ENCODE measurements around the gene SNED1.

Gene SNED1

DNA sequence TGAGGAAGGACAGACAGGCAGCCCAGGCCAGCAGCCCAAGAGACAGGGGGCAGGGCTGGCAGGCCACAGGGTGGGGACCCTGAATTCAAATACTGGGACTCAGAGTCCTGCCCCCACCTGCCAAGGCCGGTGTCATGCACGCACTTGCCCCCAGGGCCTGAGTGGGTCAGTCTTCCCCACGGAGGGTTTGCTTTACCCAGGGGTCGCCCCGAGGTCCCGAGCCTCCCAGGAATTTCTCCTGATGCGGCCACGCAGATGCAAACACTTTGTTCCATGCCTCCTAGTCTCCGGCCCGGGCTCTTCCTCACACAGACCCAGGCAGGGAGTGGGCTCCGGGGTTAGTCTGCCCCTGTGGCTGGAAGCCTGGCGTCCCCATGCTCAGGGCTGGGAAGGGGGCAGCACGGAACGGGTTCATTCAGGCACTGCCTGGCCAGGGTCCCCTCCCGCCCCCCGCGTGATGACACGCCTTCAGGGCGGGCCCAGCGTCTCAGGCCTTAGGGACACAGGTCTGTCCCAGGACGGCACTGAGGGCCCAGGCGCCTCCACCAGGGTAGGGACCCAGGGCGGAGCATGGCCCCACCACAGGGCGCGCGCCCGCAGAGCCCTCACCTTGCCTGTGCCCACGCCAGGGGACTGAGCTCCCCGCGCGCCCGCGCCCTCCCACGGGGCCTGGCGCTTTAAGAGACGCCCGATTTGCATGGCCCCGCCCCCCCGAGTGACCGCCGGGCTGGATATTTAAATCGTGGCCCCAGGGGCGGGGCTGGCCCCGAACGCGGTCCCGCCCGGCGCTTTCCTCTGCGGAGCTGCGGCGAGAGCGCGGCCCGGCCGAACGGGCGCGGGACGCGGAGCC lies at the start of gene SNED1:
TSS of gene SNED1 (plus strand) at position 763 of the 850 bp plus-strand sequence. CDS start 220 bp downstream, outside the sequence.
- DNase-seq: peak; percentile 76
- Mint-ChIP-seq H3K4me3 (peak within 1 kb of the TSS; percentile 46), H3K27me3 (peaks cover 28% of the 10 kb centered on the region), H3K4me1 (ENCODE audit: low read depth) (peaks cover 18% of the 10 kb centered on the region), H3K9me3 (peaks cover under 1% of the 10 kb centered on the region), H3K27ac (peak within 1 kb of the TSS; percentile 60), H3K36me3 (ENCODE audit: low read depth) (no peaks in the 10 kb centered on the region)

DNA sequence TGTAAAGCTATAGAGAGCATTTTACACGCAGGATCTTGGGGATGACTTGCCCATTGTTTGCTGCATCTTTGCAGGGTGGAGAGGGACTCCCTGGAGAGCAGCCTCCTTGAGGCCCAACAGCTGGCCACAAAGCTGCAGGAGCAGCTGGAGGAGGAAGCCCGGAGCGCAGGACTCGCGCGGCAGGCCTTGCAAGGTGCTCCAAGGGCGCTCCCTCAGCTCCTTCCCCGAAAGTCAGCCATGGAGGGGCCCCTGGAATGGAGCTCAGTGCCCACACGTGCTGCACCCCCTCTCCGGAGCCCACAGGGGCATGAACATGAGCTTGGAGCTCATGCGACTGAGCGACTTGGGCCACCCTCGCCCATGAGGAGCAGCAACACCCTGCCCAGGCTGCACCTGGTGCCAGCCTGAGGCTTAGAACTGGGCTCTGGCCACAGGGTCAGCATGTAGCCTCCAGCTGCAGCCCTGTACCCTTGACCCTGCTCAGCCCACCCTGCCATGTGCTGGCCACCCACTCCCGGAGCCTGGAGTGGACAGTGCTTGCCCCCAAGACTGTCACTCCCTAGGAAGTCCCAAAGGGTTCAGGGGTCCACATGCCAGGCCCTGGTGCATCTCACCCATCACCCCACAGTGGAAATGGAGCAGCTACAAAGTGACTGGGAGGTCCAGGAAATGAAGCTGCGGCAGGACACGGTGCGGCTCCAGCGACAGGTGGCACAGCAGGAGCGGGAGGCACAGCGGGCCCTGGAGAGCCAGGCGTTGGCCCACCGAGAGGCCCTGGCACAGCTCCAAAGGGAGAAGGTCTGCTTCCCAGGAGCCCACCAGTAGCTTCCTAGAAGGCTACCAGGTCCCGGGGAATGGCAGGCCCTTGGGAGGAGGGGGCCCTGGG lies 49.3 kb upstream of the SNED1 start:
- no peak overlapping the region for H3K4me3 Mint-ChIP-seq
- no peak overlapping the region for H3K27ac Mint-ChIP-seq
- H3K4me1 Mint-ChIP-seq (ENCODE audit: low read depth): no peaks in the 10 kb centered on the region
- H3K36me3 Mint-ChIP-seq (ENCODE audit: low read depth): no peaks in the 10 kb centered on the region
- H3K27me3 Mint-ChIP-seq: peaks cover 1% of the 10 kb centered on the region
- DNase-seq: no peak
- H3K9me3 Mint-ChIP-seq: no peaks in the 10 kb centered on the region

DNA sequence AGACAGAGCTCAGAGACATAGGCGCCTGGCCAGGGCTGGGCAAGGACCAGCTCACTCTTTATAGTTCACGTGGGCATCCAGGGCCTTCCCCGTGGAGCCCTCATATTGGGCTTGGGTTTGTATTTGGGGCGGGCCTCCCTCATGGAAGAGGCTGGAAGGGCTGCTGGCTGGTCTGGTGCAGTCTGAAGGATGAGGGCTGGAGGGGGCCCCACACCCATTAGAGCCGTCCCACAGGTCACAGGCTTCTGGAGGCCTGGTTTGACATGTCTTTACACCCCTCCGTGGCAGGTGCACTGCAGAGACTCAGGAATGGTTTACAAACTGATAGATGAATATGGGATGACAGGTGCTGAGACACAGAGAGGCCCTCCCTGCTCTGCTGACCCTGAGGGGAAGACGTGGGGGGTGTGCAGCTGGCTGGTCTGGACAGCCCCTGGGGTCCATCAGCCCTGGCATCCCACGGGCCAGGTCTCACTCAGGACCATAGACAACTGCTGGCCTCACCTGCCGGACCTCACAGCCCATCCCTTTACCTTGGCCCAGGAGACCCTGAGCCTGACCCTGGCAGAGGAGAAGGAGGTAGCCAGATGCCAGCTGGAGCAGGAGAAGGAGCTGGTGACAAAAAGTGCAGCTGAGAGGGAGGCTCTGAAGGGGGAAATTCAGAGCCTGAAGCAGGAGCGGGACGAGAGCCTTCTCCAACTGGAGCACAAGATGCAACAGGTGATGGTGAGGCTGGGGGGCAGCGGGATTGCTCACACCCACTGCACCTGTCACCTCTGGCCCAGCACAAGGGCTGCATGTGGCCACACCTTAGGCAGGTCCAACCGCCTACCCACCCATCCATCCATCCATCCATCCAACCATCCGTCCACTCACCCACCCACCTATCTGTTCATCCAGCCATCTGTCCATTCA lies 48.4 kb upstream of the SNED1 start:
- Mint-ChIP-seq H3K4me3 (no peak overlapping the region), H3K36me3 (ENCODE audit: low read depth) (no peaks in the 10 kb centered on the region), H3K9me3 (no peaks in the 10 kb centered on the region), H3K27ac (no peak overlapping the region), H3K27me3 (peaks cover 3% of the 10 kb centered on the region), H3K4me1 (ENCODE audit: low read depth) (no peaks in the 10 kb centered on the region)
- peak; percentile 15 for DNase-seq

DNA sequence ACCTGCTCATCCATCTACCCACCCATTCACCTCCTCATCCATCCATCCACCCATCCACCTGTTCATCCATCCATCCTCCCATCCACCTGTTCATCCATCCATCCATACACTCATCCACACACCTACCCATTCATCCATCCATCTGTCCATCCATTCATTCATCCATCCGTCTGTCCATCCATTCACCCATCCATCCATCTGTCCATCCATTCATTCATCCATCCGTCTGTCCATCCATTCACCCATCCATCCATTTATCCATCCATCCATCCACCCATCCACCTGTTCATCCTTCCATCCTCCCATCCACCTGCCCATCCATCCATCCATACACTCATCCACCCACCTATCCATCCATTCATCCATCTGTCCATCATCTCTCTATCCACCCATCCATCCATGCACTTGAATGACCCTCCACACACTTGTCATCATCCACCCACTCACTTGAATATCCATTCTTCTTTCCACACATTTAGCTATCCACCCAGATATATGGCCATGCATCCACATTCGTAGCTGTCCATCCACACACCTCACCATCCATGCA lies 47.3 kb upstream of the SNED1 start:
- Mint-ChIP-seq H3K27me3 (peaks cover 3% of the 10 kb centered on the region), H3K4me1 (ENCODE audit: low read depth) (no peaks in the 10 kb centered on the region), H3K9me3 (no peaks in the 10 kb centered on the region), H3K4me3 (no peak overlapping the region), H3K36me3 (ENCODE audit: low read depth) (no peaks in the 10 kb centered on the region), H3K27ac (no peak overlapping the region)
- DNase-seq: no peak

DNA sequence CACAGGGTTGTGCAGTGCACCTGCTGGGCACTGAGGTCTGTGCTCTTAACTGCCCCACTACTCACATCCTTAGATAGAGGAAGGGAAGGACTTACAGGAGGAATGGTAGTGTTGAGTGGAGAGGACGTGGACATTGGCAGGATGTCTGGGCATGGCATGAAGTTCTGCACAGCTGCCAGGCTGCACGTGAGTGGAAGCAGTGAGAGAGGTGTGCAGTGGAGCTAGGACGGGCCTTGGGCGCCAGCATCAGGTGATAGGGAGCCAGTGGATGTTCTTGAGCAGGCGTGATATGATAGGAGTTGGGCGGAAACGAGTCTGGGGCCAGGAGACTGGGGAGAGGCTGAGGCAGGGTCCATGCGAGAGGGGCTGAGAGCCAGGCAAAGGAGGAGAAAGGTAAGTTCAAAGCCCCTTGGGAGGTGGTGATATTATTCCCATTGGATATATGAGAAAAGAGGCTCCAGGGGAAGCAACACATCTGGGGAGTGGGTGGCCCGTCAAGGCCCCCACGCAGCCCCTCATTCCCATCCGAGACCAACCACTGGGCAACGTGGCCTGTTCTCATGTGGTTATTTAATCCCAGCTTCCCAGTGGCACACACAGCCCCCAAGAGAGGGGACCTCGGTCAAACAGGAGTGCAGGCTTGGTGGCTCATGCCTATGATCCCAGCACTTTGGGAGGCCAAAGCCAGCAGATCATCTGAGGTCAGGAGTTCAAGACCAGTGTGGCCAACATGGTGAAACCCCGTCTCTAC lies 45.7 kb upstream of the SNED1 start:
- Mint-ChIP-seq H3K27ac (no peak overlapping the region), H3K36me3 (ENCODE audit: low read depth) (no peaks in the 10 kb centered on the region), H3K4me3 (no peak overlapping the region), H3K27me3 (peaks cover 3% of the 10 kb centered on the region), H3K9me3 (no peaks in the 10 kb centered on the region), H3K4me1 (ENCODE audit: low read depth) (no peaks in the 10 kb centered on the region)
- DNase-seq: no peak

DNA sequence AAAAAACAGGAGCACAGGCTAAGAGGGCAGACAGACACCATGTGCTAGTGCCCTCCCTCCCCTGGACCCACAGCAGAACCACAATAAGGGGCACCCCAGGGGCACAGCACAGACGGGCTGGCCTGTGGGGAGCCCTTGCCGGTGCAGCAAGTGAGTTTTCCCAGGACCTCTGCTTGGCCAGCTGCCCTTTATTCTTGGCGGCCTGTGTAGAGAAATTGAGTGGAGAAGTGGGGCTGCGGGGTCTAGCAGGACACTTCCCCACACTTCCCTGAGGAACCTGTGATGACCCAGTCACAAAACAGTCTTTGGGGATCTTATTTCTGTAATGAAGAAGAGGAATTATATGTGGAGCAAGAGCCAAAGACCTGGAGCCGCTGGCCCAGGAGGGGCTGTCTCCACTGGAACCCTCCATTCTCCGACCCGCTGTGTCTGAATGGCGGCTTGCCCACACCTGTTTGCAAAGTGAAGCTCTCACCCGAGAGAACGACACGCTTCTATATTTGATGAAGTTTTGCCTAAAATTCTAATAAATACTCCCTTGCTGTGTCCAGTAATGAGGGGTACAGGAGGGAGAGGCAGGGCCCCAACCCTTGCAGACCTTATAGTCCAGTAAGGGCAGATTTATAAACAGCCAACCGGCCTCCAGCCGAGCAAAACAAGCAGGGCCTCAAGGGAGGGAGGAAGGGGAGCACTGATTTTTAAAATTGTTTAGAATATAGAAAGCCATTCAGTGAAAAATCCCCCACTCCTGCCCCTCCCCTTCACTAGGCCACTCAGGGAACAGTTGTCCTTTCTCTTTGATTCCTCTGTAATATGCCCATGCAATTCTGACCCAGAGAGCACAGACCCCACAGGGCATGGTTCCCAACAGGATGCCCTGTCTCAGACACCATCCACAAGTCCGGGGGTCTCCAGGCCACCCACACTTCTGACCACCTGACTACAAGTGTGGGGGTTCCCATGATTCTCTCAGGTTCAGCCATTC lies 44.7 kb upstream of the SNED1 start:
- no peak overlapping the region for H3K27ac Mint-ChIP-seq
- no peaks in the 10 kb centered on the region for H3K36me3 Mint-ChIP-seq (ENCODE audit: low read depth)
- H3K4me3 Mint-ChIP-seq: no peak overlapping the region
- no peaks in the 10 kb centered on the region for H3K4me1 Mint-ChIP-seq (ENCODE audit: low read depth)
- DNase-seq: no peak
- no peaks in the 10 kb centered on the region for H3K9me3 Mint-ChIP-seq
- peaks cover 3% of the 10 kb centered on the region for H3K27me3 Mint-ChIP-seq

DNA sequence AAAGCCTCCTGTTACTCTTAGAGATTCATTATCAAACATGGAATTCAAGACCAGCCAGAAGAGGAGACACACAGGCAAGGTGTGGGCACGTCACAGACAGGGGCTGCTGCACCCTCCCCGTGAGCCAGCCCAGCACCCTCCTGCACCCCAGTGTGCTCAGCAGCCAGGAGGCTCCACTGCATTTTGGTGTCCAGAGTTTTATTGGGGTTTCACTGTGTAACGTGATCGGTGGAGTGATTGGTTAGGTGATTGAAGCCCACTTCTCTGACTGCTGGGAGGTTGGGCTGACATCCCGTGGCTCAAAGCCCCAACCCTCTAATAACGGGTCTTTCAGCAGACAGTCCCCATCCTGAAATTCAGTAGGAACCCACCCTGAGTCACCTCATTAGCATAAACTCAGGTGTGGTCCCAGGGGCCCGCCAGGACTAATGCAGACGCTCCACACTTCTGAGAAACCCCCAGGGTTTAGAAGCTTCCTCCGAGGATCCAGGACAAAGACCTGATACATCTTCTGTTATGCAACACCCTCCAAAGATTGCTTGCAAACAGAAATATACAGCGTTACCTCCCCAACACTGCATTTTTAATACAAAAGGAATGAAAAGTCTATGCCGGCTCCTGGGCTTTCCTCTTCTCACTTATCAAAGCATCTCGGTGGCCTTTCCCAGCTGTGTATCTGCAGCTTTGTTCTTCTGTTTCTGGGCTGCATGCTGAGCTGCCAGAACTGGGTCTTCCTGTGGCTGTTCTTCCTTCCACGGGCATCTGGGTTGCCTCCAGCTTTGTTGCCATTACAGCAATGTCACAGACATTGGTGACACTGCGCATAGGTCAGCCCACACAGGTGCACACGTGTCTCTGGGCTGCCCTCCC lies 43.7 kb upstream of the SNED1 start:
- Mint-ChIP-seq H3K27ac (no peak overlapping the region), H3K4me1 (ENCODE audit: low read depth) (no peaks in the 10 kb centered on the region), H3K36me3 (ENCODE audit: low read depth) (no peaks in the 10 kb centered on the region), H3K4me3 (no peak overlapping the region), H3K9me3 (no peaks in the 10 kb centered on the region), H3K27me3 (peaks cover 3% of the 10 kb centered on the region)
- DNase-seq: no peak

DNA sequence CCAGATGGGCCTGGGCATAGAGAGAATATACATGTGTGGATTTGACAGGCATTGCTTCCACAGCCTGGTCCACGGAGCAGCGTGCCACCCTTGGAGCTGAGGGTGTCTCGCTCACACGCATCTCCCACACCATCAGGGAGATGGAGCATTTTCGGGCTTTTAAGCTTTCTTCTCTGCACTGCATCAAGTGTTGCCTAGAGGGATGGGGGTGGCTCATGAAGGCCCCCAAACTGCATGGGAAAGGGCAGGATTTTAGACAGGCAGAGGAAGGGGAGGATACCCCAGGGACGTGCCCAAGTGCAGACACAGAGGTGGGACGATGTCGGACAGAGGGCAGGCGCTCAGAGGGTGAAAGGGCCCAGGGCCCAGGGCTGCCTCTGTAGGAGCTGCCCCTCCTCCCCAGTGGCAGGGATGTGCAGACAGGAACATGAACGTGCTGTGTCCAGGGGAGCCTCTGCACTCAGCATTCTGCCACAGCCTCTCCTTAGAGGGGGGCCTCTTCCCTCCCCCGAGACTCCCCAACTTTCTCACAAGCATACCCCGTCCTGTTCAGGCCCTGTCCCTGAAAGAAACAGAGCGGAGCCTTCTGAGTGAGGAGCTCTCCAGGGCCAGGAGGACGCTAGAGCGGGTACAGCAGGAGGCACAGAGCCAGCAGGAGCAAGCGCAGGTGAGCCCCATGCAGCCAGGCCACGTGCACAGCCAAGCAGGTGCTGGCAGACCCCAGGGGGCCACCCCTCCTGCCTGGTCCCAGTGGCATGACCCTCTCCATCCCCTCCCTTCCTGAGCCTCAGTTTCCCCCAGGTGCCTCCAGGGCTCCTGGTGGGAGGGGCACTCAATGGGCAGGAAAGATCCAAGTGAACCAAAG lies 42.9 kb upstream of the SNED1 start:
- Mint-ChIP-seq H3K27me3 (peaks cover 3% of the 10 kb centered on the region), H3K27ac (no peak overlapping the region), H3K36me3 (ENCODE audit: low read depth) (no peaks in the 10 kb centered on the region), H3K9me3 (no peaks in the 10 kb centered on the region), H3K4me3 (no peak overlapping the region), H3K4me1 (ENCODE audit: low read depth) (no peaks in the 10 kb centered on the region)
- peak; percentile 17 for DNase-seq

DNA sequence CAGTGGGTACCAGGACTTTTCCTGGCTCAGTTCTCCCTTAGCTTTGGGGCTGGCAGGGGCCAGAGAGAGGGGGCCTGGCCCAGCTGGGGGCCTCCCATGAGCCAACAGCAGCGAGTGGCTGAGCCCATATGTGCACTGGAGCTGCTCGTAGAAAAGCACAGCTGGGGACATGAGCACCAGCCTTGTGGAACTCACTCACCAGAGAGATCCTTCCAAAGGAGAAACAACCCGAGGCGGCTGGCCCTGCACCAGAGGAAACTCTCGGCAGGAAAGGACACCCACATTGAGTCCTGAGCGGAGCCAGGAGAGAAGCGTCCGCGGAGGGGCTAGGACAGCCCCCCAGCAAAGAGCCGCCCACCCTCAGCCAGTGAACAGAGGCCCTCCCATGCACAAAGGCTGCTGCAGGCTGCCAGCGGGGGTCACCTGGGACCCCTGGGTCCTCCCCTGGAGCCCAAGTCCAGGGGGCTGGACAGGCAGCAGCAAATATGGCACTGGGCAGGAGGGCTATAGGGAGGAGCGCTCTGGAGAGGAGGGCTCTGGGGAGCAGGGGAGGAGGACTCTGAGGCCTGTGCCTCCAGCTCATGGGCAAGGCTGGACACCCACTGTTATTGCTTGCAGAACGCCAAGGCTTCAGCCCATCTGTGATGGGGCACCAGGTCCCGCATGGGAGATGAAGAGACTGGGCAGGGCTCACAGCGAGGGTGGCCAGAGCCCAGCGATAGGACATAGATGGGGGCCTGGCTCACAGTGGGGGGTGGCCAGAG lies 42.1 kb upstream of the SNED1 start:
- DNase-seq: no peak
- Mint-ChIP-seq H3K4me3 (no peak overlapping the region), H3K36me3 (ENCODE audit: low read depth) (no peaks in the 10 kb centered on the region), H3K27me3 (peaks cover 3% of the 10 kb centered on the region), H3K9me3 (no peaks in the 10 kb centered on the region), H3K27ac (no peak overlapping the region), H3K4me1 (ENCODE audit: low read depth) (no peaks in the 10 kb centered on the region)

DNA sequence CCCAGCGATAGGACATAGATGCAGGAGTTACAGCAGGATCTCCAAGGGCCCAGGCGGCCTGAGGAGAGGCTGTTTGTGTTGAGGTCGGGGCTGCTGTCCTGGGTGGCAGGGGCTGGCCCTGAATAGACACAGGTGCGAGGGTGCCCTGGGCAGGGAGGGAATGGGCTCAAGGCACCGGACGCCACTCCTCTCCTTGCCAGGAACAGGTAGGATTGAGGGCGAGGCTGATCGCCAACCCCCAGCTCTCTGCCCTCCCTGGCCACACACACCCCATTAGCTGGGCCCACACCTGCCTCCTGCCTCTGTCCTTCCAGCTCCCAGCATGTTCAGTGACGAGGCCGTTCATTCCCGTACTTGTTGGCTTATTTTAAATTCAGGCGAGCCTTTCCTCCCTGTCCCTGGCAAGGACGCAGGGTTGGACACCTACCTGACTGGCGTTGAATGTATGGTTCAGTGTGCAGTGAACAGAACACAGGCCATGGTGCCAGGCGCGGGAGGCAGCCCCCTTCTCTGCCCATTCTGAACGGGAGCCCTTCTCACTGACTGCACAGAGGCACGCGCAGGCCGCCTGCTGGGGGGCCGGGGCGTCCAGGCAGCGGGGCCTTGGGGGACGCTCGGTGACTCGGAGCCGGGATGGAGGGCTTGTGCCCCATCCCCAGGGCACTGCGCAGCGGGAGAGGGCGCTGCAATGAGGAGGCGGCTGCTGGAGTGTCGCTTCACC lies 41.3 kb upstream of the SNED1 start:
- no peak overlapping the region for H3K27ac Mint-ChIP-seq
- H3K27me3 Mint-ChIP-seq: peaks cover 3% of the 10 kb centered on the region

More for the DNA sequence above, 41.3 kb upstream of the SNED1 start:
- Mint-ChIP-seq H3K4me3 (no peak overlapping the region), H3K36me3 (ENCODE audit: low read depth) (no peaks in the 10 kb centered on the region), H3K9me3 (no peaks in the 10 kb centered on the region), H3K4me1 (ENCODE audit: low read depth) (no peaks in the 10 kb centered on the region)
- DNase-seq: peak; percentile 7
